ENCODE data around the gene LEF1.

GRCh38 chr4:108100827-108101226 lies 67.9 kb downstream of the LEF1 start:
- TF ChIP-seq POLR2AphosphoS5 (IDR thresholded peaks at IDR 0.05; ENCODE audit: low read depth, low read length) = no peak
- no peak for TF ChIP-seq POLR2A (IDR thresholded peaks at IDR 0.05; ENCODE audit: low read depth, low read length)
- no peak for TF ChIP-seq POU2F2 (IDR thresholded peaks at IDR 0.05; ENCODE audit: low read depth, low read length)
